GM19239 (cell line): ENCODE data around the gene SLC17A7.

Experiments used
- DNase-seq: peaks from one replicate; pipeline ENCODE4 v3.0.0; 2011; ENCODE audit warnings: low spot score; ENCODE audit not compliant: insufficient read length
- FAIRE-seq: peaks from 2 replicates; lab custom pipeline; 2011; peaks lifted over from hg19 to GRCh38; lab: Jason Lieb, UNC

Gene SLC17A7

GRCh38 chr19:49430678-49431329 lies 10.5 kb downstream of the SLC17A7 start:
- FAIRE-seq (no peak), DNase-seq (no peak)

- DNase-seq (no peak), FAIRE-seq (no peak)
Observed at GRCh38 chr19:49430172-49430677, 11.1 kb downstream of the SLC17A7 start.

GRCh38 chr19:49428547-49429451 lies 12.5 kb downstream of the SLC17A7 start:
- no peak for FAIRE-seq
- DNase-seq, result no peak

GRCh38 chr19:49427855-49428546 lies 13.3 kb downstream of the SLC17A7 start:
- no peak for FAIRE-seq
- no peak for DNase-seq

DNA sequence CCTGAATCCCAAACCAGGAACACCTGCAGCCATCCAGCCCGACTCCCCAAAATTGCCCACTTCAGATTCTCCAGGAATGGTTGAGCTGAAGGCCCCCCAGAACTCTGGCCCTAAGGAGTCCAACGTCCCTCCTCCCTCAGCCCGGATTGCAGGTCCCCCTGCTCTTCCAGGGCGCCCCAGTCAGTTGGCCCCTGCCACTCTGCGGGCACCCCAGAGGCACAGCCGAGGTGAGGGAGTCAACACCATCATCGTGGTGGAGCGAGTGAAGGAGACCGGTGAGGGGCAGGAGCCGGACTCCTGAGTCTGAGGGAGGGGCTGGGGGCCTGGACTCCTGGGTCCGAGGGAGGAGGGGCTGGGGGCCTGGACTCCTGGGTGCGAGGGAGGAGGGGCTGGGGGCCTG lies 14.0 kb downstream of the SLC17A7 start:
- FAIRE-seq, result no peak
- DNase-seq, result no peak

DNA sequence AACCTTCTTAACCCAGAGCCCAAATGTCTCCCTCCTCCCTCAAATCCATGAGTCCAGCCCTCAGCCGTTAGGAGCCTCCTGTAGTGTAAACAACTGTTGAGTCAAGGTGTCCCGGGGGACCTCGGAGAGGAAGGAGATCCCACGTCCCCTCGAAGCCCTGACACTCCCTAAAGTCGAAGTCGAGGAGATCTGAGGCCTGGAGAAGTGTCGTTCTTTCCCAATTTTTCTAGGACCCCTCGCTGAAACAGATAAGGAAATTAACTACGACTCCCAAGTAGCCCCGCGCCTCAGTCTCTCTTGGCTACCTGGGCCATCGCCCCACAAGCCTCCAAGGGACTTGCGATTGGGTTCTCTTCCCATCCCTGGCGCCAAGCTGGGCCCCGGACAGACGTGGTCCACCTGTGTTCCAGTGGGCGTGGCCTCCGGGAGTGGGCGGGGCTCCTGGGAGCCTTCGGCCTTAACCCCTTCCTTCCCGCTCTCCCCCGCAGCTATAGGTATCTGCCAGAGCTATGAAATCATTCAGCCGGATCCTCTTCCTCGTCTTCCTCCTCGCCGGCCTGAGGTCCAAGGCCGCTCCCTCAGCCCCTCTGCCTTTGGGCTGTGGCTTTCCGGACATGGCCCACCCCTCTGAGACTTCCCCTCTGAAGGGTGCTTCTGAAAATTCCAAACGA lies 15.3 kb downstream of the SLC17A7 start:
- FAIRE-seq (no peak), DNase-seq (no peak)

- no peak for DNase-seq
- no peak for FAIRE-seq
Observed at GRCh38 chr19:49425178-49425577, 16.1 kb downstream of the SLC17A7 start, which contains the start of gene GFY. GFY (plus strand) TSS chr19:49425388; CDS start chr19:49426431, 1,043 bp downstream.

- no peak for FAIRE-seq
Observed at GRCh38 chr19:49423985-49424303, 17.4 kb downstream of the SLC17A7 start.

GRCh38 chr19:49423071-49423984 lies 18.0 kb downstream of the SLC17A7 start, which contains the start of gene PTH2:
PTH2 (minus strand) TSS chr19:49423441; CDS start chr19:49423339, 102 bp downstream.
- FAIRE-seq, result no peak
- no peak for DNase-seq

More at GRCh38 chr19:49423985-49424303, 17.4 kb downstream of the SLC17A7 start:
- no peak for DNase-seq

- DNase-seq (no peak), FAIRE-seq (no peak)
Observed at GRCh38 chr19:49422407-49423070, 18.8 kb downstream of the SLC17A7 start.

- DNase-seq (no peak), FAIRE-seq (no peak)
Observed at GRCh38 chr19:49421878-49422202, 19.5 kb downstream of the SLC17A7 start.

- DNase-seq, result no peak
Observed at GRCh38 chr19:49421039-49421877, 20.1 kb downstream of the SLC17A7 start.

DNA sequence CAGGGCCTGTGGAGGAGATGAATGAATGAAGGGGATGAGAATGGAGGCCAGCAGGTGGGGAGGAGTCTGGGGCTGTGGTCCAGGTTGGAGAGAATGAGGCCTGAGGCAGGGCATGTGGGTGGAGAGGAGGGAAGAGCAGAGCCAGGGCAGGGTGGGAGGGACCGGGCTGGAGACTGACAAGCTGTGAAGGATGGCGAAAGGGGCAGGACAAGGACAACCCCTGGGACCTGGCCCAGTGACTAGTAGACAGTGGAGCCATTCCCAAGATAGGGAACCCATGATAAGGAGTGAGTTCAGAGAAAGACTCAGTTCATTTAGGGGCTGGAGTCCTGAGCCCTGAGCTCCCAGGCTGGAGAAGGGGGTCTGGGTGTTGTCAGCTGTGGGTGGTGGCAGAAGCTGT lies 21.1 kb downstream of the SLC17A7 start:
- DNase-seq, result no peak
- FAIRE-seq, result no peak

More at GRCh38 chr19:49421039-49421877, 20.1 kb downstream of the SLC17A7 start:
- no peak for FAIRE-seq

- DNase-seq, result no peak
- FAIRE-seq, result no peak
Observed at GRCh38 chr19:49419173-49419572, 22.2 kb downstream of the SLC17A7 start.

DNA sequence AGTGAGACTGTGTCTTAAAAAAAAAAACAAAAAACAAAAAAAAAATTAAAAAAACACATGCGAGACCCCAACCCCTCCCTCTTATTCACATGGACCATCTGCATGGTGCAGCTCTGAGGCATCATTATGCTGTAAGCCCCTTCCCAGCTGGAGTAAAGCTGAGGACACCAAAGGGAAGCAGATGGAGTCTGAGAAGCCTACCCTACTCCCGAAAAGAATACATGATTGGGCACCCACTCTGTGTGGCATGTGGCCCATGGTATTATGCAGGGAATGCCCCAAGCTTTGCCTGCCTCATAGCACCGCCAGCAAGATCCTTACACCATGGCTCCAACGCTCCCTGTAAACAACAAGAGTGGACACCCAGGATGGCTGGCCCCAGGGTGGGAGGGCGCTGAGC lies 22.8 kb downstream of the SLC17A7 start:
- DNase-seq, result no peak
- FAIRE-seq, result no peak

DNA sequence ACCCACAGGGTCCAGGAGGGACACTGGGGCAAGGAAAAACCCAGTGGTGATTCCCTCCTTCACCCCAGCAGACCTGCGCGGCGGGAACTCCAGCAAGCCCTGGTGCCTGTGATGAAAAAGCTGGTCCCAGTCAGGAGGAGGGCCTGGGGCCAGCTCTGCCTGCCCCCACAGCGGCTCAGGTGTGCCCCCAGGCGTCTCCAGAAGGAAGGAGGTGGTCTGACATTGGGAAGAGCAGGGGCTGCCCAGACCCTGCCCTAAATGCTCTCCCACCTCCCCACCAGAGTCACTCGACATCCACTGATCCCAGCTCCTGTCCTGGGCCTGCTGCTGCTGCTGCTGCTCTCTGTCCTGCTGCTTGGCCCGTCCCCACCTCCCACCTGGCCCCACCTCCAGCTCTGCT lies 24.2 kb downstream of the SLC17A7 start:
- no peak for FAIRE-seq
- DNase-seq, result no peak

GRCh38 chr19:49415810-49416200 lies 25.5 kb downstream of the SLC17A7 start:
- DNase-seq (no peak), FAIRE-seq (no peak)
